Measurements from ENCODE around the gene HTT.

The HTT gene

GRCh38 chr4:3205995-3206394 lies 131.5 kb downstream of the HTT start:
- no peak for DNase-seq

- DNase-seq = no peak
Measured at GRCh38 chr4:3206439-3207100, 132.1 kb downstream of the HTT start.

GRCh38 chr4:3207531-3208037 lies 133.1 kb downstream of the HTT start:
- no peak for DNase-seq

- no peak for DNase-seq
Measured at GRCh38 chr4:3208826-3209225, 134.3 kb downstream of the HTT start.

GRCh38 chr4:3209551-3210325 lies 135.3 kb downstream of the HTT start:
- DNase-seq = no peak

- no peak for DNase-seq
Measured at GRCh38 chr4:3210467-3210866, 136.0 kb downstream of the HTT start.

GRCh38 chr4:3211866-3212265 lies 137.4 kb downstream of the HTT start:
- DNase-seq = no peak

GRCh38 chr4:3212391-3213105 lies 138.1 kb downstream of the HTT start:
- no peak for DNase-seq

GRCh38 chr4:3213106-3213425 lies 138.6 kb downstream of the HTT start:
- no peak for DNase-seq

- DNase-seq = no peak
Measured at GRCh38 chr4:3213661-3214250, 139.3 kb downstream of the HTT start.

- DNase-seq = no peak
Measured at GRCh38 chr4:3215256-3215655, 140.8 kb downstream of the HTT start.

GRCh38 chr4:3215733-3216132 lies 141.3 kb downstream of the HTT start:
- no peak for DNase-seq

- DNase-seq = no peak
Measured at GRCh38 chr4:3217266-3217665, 142.8 kb downstream of the HTT start.

GRCh38 chr4:3217771-3218170 lies 143.3 kb downstream of the HTT start:
- DNase-seq = no peak

- DNase-seq = no peak
Measured at GRCh38 chr4:3218824-3219760, 144.6 kb downstream of the HTT start.

GRCh38 chr4:3219761-3220475 lies 145.4 kb downstream of the HTT start:
- no peak for DNase-seq

GRCh38 chr4:3220476-3221183 lies 146.1 kb downstream of the HTT start:
- no peak for DNase-seq

- DNase-seq = no peak
Measured at GRCh38 chr4:3221184-3221494, 146.7 kb downstream of the HTT start.

- DNase-seq = no peak
Measured at GRCh38 chr4:3221996-3222395, 147.5 kb downstream of the HTT start.

GRCh38 chr4:3223346-3223745 lies 148.9 kb downstream of the HTT start:
- DNase-seq = no peak
